ENCODE measurements around the gene PRR12.
A peak's percentile ranks its signal among the peaks of the same experiment; 100 is the strongest.

The PRR12 gene

GRCh38 chr19:49646586-49646985 lies 55.6 kb downstream of the PRR12 start:
- no peak for DNase-seq (ENCODE audit: low spot score)

- DNase-seq (ENCODE audit: low spot score): no peak
Measured at GRCh38 chr19:49651029-49651819, 60.2 kb downstream of the PRR12 start.

- no peak for DNase-seq (ENCODE audit: low spot score)
Measured at GRCh38 chr19:49651820-49652550, 61.0 kb downstream of the PRR12 start.

GRCh38 chr19:49652551-49653465 lies 61.8 kb downstream of the PRR12 start:
- DNase-seq (ENCODE audit: low spot score): no peak

DNA sequence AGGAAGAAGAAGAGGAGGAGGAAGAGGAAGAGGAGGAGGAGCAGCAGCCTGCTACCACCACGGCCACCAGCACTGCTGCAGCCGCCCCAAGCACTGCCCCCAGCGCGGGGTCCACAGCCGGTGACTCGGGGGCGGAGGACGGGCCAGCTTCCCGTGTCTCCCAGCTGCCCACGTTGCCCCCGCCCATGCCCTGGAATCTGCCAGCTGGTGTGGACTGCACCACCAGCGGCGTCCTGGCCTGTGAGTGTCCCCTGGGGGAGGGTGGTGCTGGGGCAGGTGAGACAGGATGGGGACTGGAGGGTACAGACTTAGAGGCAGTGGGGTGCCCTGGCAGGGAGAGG lies 62.5 kb downstream of the PRR12 start:
- DNase-seq (ENCODE audit: low spot score): no peak

- DNase-seq (ENCODE audit: low spot score): no peak
Measured at GRCh38 chr19:49654581-49654980, 63.6 kb downstream of the PRR12 start.

- no peak for DNase-seq (ENCODE audit: low spot score)
Measured at GRCh38 chr19:49655570-49656455, 64.8 kb downstream of the PRR12 start.

DNA sequence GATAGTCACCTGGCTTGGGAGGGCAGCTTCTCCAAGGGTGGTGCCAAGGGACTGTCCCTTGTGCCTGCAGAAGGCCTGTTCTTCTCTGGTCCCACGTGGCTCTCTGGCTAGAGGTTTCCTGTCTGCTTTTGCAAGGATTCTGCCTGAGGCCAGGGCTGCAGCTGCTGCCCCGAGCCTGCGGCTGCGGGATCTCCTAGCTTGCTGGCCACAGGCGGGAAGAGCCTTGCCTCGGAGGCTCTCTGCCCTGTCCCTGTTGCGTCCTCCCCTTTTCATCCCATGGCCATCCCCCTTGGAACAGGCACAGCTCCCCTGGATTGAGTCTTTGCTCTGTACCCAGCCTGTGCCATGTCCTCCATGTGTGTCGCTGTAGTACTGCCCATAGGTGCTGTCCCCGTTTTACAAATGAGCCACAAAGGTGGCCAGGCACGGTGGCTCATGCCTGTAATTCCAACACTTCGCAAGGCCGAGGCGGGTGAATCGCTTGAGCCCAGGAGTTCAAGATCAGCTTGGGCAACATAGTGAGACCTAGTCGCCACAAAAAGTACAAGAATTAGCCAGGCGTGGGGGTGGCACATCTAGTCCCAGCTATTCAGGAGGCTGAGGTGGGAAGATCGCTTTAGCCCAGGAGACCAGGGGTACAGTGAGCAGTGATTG lies 65.6 kb downstream of the PRR12 start:
- DNase-seq (ENCODE audit: low spot score): no peak

DNA sequence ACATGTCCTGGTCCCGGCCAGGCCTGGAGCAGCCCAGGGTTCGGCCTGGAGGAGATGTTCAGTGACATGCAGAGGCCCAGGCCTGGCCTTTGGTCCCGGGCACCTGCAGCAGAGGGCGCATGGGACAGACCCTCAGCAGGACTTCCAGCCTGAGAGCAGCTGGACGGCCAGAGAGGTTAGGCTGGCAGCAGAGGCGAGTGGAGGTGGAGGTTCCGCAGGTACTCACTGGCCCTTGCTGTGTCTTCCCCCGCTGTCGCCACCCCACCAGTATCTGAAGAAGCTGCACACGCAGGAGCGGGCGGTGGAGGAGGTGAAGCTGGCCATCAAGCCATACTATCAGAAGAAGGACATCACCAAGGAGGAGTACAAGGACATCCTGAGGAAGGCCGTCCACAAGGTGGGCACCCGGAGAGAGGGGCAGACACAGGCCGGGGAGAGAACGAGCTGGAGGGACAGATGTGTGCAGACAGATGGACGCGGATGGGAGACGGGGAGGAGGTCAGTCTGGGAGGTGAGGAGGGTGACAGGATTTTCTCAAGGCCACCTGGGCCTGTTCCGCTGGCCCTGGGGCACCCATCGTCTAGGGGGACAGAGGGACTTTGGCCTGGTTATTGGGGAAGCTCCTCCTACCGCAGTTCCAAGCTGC lies 66.6 kb downstream of the PRR12 start:
- DNase-seq (ENCODE audit: low spot score): no peak

DNA sequence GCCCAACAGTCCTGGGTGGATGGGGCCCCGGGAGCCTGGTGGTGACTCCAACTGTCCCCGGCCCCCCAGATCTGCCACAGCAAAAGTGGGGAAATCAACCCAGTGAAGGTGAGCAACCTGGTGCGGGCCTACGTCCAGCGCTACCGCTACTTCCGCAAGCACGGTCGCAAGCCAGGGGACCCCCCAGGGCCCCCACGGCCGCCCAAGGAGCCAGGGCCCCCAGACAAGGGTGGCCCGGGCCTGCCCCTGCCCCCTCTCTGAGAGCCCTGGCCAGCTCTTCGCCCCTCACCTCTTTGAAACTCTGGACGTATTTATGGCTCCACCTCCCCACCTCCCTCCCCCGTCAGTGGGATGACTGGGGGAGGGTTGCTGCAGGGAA lies 67.1 kb downstream of the PRR12 start:
- DNase-seq (ENCODE audit: low spot score): no peak

- DNase-seq (ENCODE audit: low spot score): no peak
Measured at GRCh38 chr19:49658566-49659442, 67.8 kb downstream of the PRR12 start.

DNA sequence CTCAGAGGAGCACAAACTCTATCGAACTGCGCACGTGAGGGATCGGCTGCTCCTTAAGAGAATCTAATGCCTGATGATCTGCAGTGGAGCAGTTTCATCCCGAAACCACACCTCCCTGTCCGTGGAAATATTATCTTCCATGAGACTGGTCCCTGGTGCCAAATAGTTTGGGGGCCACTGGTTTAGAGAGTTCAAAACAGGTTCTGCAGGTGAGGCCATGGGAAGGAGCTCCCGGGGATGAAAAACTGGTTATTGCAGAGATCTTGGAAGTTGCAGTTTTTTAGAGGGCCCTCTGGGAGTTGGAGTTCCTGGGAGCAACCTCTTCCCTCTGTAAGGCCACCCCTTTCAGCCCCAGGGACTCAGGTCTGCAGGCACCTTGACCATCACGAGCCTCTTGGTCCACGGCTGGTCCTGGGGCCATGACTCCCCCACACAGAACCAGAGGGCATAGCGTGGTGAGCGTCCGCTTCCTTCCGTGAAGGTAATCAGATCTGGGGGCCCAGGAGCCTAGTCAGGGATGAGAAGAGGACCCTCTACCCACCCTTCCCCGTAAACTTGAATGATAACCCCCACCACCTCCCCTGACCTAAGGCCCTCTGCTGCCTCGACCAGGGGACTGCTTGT lies 69.5 kb downstream of the PRR12 start:
- DNase-seq (ENCODE audit: low spot score): no peak

DNA sequence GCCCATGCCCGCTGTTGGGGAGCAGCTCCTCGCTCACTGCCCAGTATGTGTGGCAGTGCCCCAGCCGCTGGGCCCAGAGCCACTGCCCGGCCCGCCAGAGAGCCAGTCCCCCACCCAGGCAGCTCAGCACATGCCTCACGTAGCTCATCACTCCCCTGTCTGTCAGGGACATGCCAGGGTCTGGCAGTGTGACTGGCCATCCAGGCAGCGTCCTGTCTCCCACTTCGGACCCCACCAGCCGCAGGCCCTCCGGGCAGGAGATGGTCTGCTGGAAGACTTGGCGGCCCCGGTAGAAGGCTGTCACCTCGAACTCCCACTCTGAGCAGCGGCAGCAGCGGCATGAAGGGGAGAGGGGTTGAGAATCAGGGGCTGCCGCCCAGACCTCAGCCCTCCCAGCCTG lies 71.0 kb downstream of the PRR12 start:
- DNase-seq (ENCODE audit: low spot score): no peak

GRCh38 chr19:49663224-49663623 lies 72.2 kb downstream of the PRR12 start:
- DNase-seq (ENCODE audit: low spot score): no peak

- DNase-seq (ENCODE audit: low spot score): peak; percentile 95
Measured at GRCh38 chr19:49664171-49665035, 73.4 kb downstream of the PRR12 start.

- no peak for DNase-seq (ENCODE audit: low spot score)
Measured at GRCh38 chr19:49665036-49665350, 74.0 kb downstream of the PRR12 start.

GRCh38 chr19:49665351-49666119 lies 74.6 kb downstream of the PRR12 start, which contains the start of the genes BCL2L12 and IRF3:
Gene BCL2L12, plus strand, starts transcription at chr19:49665933. Its CDS starts 760 bp downstream, at chr19:49666693.
Gene IRF3, minus strand, starts transcription at chr19:49665857. Its CDS starts 1,019 bp downstream, at chr19:49664838.
- DNase-seq (ENCODE audit: low spot score): peak; percentile 97
